GM19023 (cell line): Measurements from ENCODE around the gene ST6GALNAC6.
"Not testable (repeated sequence)": the region's sequence is repeated elsewhere in the genome, so short reads cannot be mapped to it uniquely, and the experiment has no call there.

Experiments
- ATAC-seq: cut with Tn5 transposase; IDR thresholded peaks from one replicate; pipeline ENCODE4 v1.9.1; 2021; ENCODE audit warnings: mild to moderate bottlenecking, moderate library complexity; ENCODE audit not compliant: unreplicated experiment

ST6GALNAC6 gene

GRCh38 chr9:127896395-127897192 lies 2.8 kb downstream of the ST6GALNAC6 start:
- no peak for ATAC-seq

- ATAC-seq, result no peak
These were observed 3.6 kb downstream of the ST6GALNAC6 start for GRCh38 chr9:127895811-127896210.

DNA sequence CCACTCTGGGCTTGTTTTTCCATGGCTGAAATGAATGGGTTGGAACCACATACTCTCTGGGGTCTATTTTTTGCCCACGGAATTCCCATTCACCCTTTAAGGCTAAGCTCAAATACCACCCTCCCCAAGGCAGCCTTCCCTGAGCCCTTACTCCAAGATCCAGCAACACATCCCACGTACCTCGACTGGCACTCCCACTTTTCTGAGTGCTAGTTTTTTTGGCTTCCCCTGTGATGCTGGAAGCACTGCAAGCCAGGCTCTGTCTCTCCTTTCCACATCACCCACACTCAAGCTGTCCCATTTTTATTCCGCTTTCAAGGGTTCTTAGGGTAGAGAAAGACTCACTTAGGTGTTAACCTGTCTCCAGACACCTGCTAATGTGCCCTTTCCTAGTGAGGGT lies 6.0 kb downstream of the ST6GALNAC6 start:
- ATAC-seq, result no peak

- no peak for ATAC-seq
These were observed 6.6 kb downstream of the ST6GALNAC6 start for GRCh38 chr9:127892831-127893230.

- ATAC-seq, result no peak
These were observed 9.3 kb downstream of the ST6GALNAC6 start for GRCh38 chr9:127890053-127890452.

DNA sequence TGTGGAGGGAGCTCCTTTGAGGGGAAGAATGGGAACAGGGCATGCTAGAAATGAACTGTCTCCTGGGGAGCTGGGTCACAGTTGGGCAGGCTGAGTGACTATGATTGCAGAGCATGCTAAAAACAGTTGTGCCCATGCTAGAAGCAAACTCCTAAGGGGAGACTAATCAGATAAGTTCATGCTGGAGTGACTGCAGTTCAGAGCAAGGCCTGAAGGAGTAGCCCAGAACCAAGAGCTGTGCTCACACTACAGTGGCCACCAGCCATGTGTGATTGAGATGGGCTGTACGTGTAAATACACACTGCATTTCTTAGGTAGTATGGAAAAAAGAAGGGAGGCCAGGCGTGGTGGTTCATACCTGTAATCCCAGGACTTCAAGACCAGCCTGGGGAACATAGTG lies 11.6 kb downstream of the ST6GALNAC6 start:
- ATAC-seq, result no peak

GRCh38 chr9:127886401-127886972 lies 12.9 kb downstream of the ST6GALNAC6 start:
- ATAC-seq, result no peak

- ATAC-seq, result no peak
These were observed 13.7 kb downstream of the ST6GALNAC6 start for GRCh38 chr9:127885508-127886281.

- ATAC-seq, result no peak
These were observed 14.4 kb downstream of the ST6GALNAC6 start for GRCh38 chr9:127884976-127885490.

DNA sequence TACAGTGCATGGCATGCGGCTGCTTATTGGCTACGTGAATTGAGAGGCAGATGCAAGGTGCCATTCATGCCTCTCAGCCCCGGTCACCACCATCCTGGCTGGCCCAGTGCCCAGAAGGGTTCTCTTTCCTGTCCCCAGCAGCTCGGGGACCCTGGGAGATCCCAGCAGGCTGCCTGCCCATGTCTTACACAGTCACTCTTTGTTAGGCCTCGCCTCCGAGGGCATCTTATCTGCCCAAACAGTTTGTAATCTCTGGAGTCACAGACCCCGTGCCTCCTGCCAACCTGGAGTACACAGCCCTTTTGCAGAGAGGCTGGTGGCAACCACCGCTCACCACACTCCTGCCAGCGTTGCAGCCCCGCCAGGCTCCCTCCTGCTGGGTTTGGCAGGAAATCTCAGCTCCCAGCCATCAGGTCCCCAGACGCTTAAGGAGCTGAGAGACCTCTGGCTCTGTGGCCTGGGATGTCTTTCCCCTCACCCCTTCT lies 14.9 kb downstream of the ST6GALNAC6 start:
- ATAC-seq, result no peak

GRCh38 chr9:127883959-127884358 lies 15.4 kb downstream of the ST6GALNAC6 start:
- no peak for ATAC-seq

GRCh38 chr9:127881715-127882114 lies 17.7 kb downstream of the ST6GALNAC6 start:
- ATAC-seq, result not testable (repeated sequence)

- no peak for ATAC-seq
These were observed 19.3 kb downstream of the ST6GALNAC6 start for GRCh38 chr9:127880143-127880542.

DNA sequence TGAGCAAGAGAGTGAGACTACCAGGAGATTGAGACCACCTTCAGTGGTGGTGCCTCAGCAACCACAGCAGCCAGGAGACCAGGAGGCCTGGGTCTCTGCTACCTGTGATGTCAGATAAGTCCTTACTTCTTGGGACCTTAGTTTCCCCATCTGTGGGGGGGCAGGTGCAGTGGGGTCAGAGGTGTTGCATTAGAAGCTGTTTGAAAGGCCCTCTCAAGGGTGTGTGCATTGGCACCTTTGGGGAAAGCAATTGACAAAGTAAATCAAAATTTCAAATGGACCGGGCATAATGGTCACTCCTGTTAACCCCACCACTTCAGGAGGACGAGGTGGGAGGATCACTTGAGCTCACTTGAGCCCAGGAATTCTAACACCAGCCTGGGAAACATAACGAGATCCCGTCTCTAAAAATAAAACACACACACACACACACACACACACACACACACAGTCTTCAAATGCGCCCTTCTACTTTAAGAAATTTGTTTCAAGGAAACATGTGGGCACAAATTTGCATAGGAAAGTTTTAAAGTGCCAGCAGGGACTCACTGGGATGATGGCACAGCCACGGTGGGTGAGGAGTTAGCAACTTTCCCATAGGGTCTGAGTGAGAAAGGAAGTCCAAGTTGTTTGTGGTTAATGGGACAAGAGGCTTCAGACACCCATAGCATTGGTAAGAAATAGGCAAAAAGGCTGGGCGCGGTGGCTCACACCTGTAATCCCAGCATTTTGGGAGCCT lies 20.6 kb downstream of the ST6GALNAC6 start:
- ATAC-seq, result no peak

- no peak for ATAC-seq
These were observed 21.3 kb downstream of the ST6GALNAC6 start for GRCh38 chr9:127878001-127878651.

DNA sequence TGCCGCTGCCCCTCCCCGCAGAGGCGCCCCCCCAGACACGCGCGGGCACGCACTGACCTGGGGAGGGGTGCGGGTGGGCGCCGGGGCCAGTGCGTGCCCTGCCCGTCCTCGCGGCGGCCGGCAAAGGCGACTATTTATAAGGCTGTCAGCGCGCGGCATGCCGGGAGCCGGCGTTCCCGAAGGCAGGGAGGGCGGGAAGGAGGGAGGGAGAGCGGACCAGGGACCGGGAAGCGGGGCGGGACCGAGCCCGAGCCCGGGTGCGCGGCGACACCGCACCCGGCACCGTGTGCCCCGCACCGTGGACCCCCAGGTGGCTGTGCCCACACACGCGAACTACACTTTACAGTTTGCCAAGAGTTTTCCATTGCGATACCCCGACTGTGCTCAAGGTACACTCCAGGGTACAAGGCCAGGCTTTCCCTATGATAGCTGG lies 21.8 kb downstream of the ST6GALNAC6 start, which contains the start of gene AK1:
Gene AK1 (minus strand): TSS at position 110 of the 433 bp plus-strand sequence. CDS start 3,058 bp downstream, outside the sequence.
- ATAC-seq, result no peak

GRCh38 chr9:127876764-127877562 lies 22.4 kb downstream of the ST6GALNAC6 start:
- no peak for ATAC-seq

GRCh38 chr9:127876026-127876763 lies 23.2 kb downstream of the ST6GALNAC6 start:
- ATAC-seq, result no peak
